Measurements from ENCODE around the gene NHERF2.

NHERF2 gene

GRCh38 chr16:2061023-2061422 lies 34.3 kb downstream of the NHERF2 start:
- no peak for DNase-seq (ENCODE audit: low read depth)

- DNase-seq (ENCODE audit: low read depth), result no peak
Measured at GRCh38 chr16:2061526-2061925, 34.8 kb downstream of the NHERF2 start.

- no peak for DNase-seq (ENCODE audit: low read depth)
Measured at GRCh38 chr16:2062801-2063200, 36.1 kb downstream of the NHERF2 start.

- no peak for DNase-seq (ENCODE audit: low read depth)
Measured at GRCh38 chr16:2063861-2064260, 37.2 kb downstream of the NHERF2 start.

- DNase-seq (ENCODE audit: low read depth), result no peak
Measured at GRCh38 chr16:2064368-2064945, 37.8 kb downstream of the NHERF2 start.

GRCh38 chr16:2066139-2066538 lies 39.4 kb downstream of the NHERF2 start:
- no peak for DNase-seq (ENCODE audit: low read depth)

- DNase-seq (ENCODE audit: low read depth), result no peak
Measured at GRCh38 chr16:2070576-2071453, 44.1 kb downstream of the NHERF2 start.

GRCh38 chr16:2071454-2072202 lies 44.9 kb downstream of the NHERF2 start:
- DNase-seq (ENCODE audit: low read depth), result no peak

- no peak for DNase-seq (ENCODE audit: low read depth)
Measured at GRCh38 chr16:2072926-2073325, 46.2 kb downstream of the NHERF2 start.

- DNase-seq (ENCODE audit: low read depth), result no peak
Measured at GRCh38 chr16:2074071-2074470, 47.4 kb downstream of the NHERF2 start.

- no peak for DNase-seq (ENCODE audit: low read depth)
Measured at GRCh38 chr16:2075631-2076030, 48.9 kb downstream of the NHERF2 start.

GRCh38 chr16:2076072-2076865 lies 49.6 kb downstream of the NHERF2 start:
- DNase-seq (ENCODE audit: low read depth), result no peak

GRCh38 chr16:2077016-2077415 lies 50.3 kb downstream of the NHERF2 start:
- DNase-seq (ENCODE audit: low read depth), result no peak

- DNase-seq (ENCODE audit: low read depth), result no peak
Measured at GRCh38 chr16:2077696-2078095, 51.0 kb downstream of the NHERF2 start.

GRCh38 chr16:2078096-2078495 lies 51.4 kb downstream of the NHERF2 start:
- no peak for DNase-seq (ENCODE audit: low read depth)

- no peak for DNase-seq (ENCODE audit: low read depth)
Measured at GRCh38 chr16:2078691-2079090, 52.0 kb downstream of the NHERF2 start.

- no peak for DNase-seq (ENCODE audit: low read depth)
Measured at GRCh38 chr16:2079311-2079800, 52.7 kb downstream of the NHERF2 start.

- DNase-seq (ENCODE audit: low read depth), result no peak
Measured at GRCh38 chr16:2079991-2080390, 53.3 kb downstream of the NHERF2 start.

GRCh38 chr16:2081201-2082084 lies 54.7 kb downstream of the NHERF2 start:
- no peak for DNase-seq (ENCODE audit: low read depth)

GRCh38 chr16:2082171-2082982 lies 55.7 kb downstream of the NHERF2 start:
- DNase-seq (ENCODE audit: low read depth), result no peak
